CD4-positive, alpha-beta T cell treated with Interleukin-4 for 1 hour (primary cell): ENCODE data around the gene LIN28A.
"Not testable (repeated sequence)": the region's sequence is repeated elsewhere in the genome, so short reads cannot be mapped to it uniquely, and the experiment has no call there.

Experiments used
- DNase-seq, 2 donors: peaks; one replicate each; pipeline ENCODE4 v3.0.0-alpha.2; 2020 to 2022

The LIN28A gene, protein sequence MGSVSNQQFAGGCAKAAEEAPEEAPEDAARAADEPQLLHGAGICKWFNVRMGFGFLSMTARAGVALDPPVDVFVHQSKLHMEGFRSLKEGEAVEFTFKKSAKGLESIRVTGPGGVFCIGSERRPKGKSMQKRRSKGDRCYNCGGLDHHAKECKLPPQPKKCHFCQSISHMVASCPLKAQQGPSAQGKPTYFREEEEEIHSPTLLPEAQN

DNA sequence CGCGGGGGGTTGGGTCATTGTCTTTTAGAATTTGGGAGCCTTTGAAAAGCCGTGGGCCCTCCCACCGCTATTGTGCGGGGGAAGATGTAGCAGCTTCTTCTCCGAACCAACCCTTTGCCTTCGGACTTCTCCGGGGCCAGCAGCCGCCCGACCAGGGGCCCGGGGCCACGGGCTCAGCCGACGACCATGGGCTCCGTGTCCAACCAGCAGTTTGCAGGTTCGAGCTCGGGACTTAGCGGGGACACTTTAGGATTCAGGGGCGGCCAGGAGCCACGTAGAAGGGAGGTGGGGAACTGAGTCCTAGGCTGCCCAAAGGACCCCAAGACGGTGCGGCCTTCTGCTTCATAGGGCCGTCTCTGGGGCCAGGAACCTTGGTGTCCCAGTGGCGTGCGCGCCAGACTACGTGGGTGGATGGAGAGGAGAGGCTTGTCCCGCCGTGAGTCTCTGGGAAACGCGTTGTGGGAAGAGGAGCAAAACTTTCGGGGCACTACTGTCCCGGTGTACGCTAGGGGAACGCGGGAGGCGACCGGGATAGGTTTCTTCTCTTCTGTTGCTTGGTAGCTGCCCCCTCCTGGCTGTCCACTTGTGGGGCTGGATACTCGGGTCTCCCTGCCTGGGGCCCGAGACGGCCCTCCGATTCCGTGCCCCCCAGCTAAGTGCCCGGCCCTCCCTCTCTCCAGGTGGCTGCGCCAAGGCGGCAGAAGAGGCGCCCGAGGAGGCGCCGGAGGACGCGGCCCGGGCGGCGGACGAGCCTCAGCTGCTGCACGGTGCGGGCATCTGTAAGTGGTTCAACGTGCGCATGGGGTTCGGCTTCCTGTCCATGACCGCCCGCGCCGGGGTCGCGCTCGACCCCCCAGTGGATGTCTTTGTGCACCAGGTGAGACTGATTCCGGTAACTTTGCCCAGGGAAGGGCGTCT is at the start of gene LIN28A:
Gene LIN28A, plus strand, starts transcription at position 112 of the 918 bp plus-strand sequence. Its CDS starts 75 bp downstream, at position 187.
- DNase-seq: no peak

GRCh38 chr1:26361605-26362122 is 49.0 kb upstream of the LIN28A start:
- no peak for DNase-seq

DNA sequence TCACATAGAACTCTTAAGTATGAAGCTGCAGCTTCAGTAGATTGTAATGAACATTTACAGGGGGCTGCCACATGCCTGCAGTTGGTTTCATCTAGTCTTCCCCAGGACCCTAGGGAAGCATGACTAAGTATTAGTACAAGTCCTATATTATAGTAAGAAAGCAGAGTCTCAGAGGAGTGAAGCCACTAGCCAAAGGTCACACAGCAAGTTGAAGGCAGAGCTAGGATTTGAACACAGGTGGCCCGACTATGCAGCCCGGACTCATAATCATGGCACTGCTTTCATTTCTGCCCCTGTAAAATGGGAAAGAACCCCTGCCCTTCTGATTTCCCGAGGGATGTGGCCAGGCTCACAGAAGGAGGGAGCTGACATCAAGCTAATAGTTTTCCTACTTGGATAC is 48.3 kb upstream of the LIN28A start:
- DNase-seq: no peak

DNA sequence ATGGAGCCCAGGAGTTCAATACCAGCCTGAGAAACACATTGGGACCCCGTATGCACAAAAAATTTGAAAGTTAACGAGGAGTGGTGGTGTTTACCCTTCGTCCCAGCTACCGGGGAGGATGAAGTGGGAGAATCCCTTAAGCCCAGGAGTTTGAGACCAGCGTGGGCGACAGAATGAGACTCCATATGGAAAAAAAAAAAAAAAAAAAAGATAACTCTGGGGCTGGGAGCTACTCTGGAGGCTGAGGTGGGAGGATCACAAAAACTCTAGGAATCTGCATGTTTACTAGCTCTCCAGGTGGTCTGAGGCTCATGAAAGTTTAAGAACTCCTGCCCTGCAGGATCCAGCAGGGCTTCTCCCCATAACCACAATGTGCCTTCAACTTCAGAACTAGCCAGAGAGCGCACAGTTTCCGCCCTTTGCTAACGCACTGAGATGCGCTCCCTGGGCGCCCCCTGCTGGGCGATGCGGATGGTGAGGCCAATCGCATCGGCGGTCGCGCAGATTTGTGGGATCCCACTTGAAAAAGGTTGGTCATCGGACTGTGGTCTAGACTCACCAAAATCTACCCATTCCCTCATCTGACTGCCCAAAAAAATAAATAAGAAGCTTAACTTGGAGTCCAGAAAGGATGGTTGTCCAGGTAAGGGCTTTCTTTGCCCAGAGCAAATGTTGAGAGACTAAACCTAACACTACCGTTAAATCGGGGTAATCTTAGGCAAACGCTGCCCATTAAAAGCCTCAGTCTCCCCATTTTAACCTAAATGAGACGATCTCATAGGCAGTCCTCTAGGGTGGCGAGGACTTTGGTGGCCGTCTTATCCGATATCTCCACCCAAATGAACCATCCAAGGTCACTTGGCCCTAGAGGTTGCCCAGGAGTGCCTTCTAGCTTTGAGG is 46.8 kb upstream of the LIN28A start:
- peak; percentile 83 to 85 for DNase-seq

DNA sequence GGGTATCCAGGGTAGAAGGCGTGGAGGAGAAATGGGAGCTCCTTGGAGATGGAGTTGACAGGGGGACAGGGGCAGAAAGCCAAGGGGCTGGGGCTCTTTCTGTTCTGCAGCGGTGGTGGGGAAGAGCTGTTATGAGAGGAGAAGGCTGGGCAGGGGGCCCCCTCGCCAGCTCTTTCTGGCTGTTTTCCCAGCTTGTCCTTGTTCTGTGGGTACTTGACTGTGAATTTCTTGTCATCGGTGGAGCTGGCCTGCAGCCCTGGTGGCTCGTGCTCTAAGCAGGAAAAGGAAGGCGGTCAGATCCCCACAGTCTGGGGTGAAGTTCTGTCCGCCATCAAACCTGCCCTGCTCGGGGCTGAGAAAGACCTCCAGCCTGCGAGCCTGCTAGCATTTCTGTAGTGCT is 45.7 kb upstream of the LIN28A start:
- DNase-seq: no peak

DNA sequence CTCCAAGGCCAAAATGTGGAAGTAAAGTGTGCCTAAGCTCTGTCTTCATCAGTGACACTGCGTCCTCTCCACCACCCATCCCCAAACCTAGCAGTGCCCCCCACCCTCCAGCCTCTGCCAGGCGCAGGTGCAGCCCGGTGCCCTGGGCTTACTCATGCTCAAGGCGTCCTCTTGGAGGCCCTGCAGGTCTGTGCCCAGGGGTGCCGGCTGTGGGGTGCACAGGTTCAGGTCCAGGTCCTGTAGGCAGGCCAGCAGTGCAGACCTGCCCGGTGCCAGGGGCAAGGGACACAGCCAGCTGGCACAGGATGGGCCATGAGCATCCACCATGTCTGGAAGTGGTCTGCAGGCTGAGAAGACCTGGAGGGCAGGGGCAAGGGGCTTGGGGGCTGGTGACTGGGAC is 43.2 kb upstream of the LIN28A start:
- DNase-seq: no peak

DNA sequence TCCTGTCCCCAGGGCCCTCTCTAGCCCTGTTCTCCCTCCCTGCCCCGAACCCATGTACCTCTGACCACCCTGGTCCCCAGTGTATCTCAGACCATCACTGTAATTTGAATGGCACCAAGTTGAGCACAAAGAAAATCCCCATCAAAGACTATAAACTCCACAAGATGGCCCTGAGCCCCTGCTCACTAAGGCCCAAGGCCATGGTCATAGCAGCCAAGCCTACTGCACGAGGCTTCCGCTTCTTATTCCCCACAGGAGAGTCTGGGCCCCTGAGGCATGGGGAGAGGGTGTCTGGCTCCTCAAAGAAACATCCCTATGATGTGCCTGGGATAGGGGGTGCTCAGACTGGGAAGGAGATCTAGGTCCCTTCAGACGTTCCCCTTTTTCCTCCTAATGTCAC is 42.6 kb upstream of the LIN28A start:
- no peak for DNase-seq

DNA sequence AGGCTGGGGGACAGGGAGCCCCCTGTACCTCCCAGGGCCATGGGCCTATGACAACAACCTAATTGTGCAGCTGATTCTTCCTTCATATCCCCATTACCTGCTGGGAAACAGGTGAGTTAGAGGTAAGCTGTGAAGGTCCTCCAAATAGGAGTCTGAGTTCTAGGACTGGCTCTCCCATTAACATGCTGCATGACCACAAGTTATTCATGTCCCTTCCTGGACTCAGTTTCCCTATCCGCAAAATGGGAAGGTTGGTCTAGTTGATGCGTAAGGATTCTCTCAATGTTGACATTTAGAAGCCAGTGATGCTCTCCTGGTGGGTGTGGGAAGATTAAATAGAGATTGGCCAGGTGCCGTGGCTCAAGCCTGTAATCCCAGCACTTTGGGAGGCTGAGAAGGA is 42.1 kb upstream of the LIN28A start:
- DNase-seq: no peak

DNA sequence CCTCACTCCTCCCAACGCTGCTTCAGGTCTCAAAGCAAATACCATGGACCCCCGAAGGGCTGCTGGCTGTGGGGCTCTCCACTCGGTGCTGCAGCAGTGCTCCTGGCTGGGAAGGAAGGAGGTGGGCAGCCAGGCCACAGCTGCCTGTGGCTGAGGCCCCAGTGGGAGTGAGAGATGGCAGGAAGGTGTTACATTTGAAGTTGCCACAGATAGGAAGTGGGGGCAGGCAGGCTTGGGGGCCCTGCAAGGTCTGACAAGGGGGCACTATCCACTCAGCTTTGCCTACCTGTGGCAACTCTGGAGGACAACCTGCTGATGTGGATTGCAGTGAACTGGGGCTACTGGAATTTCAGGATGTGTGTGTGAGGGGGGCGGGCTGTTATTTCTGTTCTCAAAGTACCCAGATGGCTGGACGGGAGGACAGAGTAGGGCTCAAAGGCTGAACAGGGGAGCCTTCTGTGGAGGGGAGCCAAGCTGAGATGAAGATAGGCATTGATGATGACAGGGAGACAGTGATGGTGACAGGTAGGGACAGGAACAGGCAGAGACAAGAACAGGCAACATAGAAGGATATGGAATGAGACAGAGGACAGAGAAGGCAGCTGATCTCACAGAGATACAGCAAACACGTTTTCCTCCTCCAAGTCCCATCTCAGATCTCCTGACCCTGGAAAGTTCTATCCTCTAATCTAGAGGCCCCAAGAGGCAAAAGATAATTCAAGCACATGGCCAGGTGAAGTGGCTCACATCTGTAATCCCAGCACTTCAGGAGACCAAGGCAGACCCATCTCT is 39.8 kb upstream of the LIN28A start:
- DNase-seq: no peak

- DNase-seq: no peak
These were observed 38.6 kb upstream of the LIN28A start for GRCh38 chr1:26372039-26372438.

DNA sequence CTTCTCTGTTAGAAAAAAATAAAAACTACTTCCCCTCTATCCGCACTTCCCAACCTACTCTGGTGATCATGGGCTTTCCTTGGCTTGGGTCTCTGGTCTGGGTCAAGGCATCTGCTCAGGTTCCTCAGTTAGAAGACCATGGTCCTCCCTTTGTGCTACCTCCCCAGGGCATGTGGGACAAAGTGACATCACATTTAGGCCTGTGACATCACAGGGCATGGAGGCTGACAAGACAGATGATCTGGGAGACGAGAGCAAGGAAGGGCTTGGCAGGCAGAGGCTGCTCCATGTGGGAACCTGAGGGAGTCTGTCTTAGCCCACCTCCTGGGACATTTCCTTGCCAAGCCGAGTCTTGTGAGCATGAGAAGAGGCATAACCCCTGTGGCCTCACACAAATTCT is 38.0 kb upstream of the LIN28A start, which contains the start of gene ZNF683:
Gene ZNF683, minus strand, starts transcription at position 140 of the 400 bp plus-strand sequence. CDS start 4,179 bp downstream, outside the sequence.
- DNase-seq: not testable (repeated sequence)

DNA sequence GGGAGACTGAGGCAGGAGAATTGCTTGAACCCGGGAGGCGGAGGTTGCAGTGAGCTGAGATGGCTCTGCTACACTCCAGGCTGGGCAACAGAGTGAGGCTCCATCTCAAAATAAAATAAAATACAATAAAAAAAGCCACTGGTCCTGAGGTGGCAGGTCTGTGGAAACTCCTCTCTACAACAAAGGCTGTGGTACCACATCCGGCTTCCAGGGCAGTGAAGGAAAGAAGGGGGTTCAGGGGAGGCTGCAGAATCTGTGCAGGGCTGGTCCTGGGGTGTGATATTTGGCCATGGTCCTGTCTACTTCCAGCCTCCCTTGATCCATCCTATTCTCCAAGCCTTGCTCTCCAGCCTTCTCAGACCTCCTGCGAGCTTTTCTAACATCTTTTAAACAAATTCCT is 37.3 kb upstream of the LIN28A start:
- DNase-seq: peak; percentile 19 to 58

- no peak for DNase-seq
These were observed 36.8 kb upstream of the LIN28A start for GRCh38 chr1:26373789-26374188.

DNA sequence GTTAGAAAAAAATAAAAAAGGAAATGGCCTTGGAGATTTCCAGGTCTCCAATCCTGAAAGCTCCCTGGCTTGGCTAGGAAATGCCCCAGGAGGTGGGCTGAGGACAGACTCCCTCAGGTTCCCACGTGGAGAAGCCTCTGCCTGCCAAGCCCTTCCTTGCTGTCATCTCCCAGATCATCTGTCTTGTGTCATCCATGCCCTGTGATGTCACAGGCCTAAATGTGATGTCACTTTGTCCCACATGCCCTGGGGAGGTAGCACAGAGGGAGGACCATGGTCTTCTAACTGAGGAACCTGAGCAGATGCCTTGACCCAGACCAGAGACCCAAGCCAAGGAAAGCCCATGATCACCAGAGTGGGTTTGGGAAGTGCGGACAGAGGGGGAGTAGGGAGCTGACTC is 36.3 kb upstream of the LIN28A start:
- DNase-seq: not testable (repeated sequence)

- peak in 1 of 2 donors; percentile 26 for DNase-seq
These were observed 35.5 kb upstream of the LIN28A start for GRCh38 chr1:26375081-26375480.

- no peak for DNase-seq
These were observed 34.6 kb upstream of the LIN28A start for GRCh38 chr1:26376050-26376449.

GRCh38 chr1:26378088-26378878 is 32.3 kb upstream of the LIN28A start:
- DNase-seq: peak; percentile 84 to 86

DNA sequence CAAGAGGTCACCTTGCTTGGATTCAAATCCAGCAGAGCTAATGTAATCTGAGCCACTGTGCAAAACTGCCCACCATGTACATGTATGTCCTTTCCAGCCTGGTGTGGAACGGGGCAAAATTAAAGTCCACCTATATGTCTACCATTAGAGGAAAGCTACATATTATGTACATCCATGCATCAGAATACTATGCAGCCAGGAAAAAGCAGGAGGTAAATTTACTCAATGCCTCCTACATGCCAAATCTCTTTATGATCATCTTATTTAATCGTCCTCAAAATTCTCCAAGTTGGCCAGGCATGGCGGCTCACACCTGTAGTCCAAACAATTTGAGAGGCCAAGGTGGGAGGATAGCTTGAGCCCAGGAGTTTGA is 31.8 kb upstream of the LIN28A start:
- no peak for DNase-seq

- DNase-seq: peak in 1 of 2 donors; percentile 36
These were observed 26.5 kb upstream of the LIN28A start for GRCh38 chr1:26384076-26384475.

DNA sequence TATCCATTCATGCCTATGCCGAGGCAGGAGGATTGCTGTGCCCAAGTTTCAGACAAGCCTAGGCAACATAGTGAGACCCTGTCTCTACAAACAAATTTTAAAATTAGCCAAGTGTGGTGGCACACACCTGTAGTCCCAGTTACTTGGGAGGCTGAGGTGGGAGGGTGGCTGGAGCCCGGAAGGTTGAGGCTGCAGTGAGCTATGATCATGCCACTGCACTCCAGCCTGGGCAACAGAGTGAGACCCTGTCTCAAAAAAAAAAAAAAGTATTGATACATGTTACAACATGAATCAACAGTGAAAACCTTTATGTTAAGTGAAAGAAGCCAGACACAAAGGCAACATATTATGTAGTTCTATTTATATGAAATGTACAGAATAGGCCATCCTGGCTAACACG is 25.6 kb upstream of the LIN28A start:
- DNase-seq: not testable (repeated sequence)

- DNase-seq: no peak
These were observed 23.2 kb upstream of the LIN28A start for GRCh38 chr1:26387447-26387846.
